GM23248 (cell line): ENCODE measurements around the gene CEP152.

ENCODE experiments used
- EZH2 ChIP-seq: fragments of 200-600 bp; sonication (generic); IDR thresholded peaks from 2 replicates; pipeline ENCODE4 v1.6.1; 2018; ENCODE audit warnings: antibody characterized with exemption, mild to moderate bottlenecking; ENCODE audit not compliant: insufficient read depth, poor library complexity, severe bottlenecking
- EZH2phosphoT487 ChIP-seq: fragments of 200-600 bp; sonication (generic); IDR thresholded peaks from 2 replicates; pipeline ENCODE4 v1.6.1; 2018; ENCODE audit warnings: antibody characterized with exemption, moderate library complexity, mild to moderate bottlenecking, low read depth; ENCODE audit not compliant: insufficient read depth

GRCh38 chr15:48800245-48800644 is 10.6 kb downstream of the CEP152 start:
- TF ChIP-seq EZH2, result no peak
- TF ChIP-seq EZH2phosphoT487, result no peak
